HCT116 (cell line): ENCODE measurements around the gene HOXD11. TPM values are rescaled to one million over a fixed set of nuclear protein-coding genes. Genes with fewer than 3 reads are reported as not detected.

Experiments used
- ATAC-seq: fragments of 200-7000 bp; cut with Tn5 transposase; 2 replicates; pipeline ENCODE4 v1.9.1; 2020; ENCODE audit warnings: mild to moderate bottlenecking, moderate library complexity
- BruUV-seq: library from RNA; stranded (reverse); fragments of 400-500 nt; replicated peaks from 2 replicates; lab custom pipeline; 2021; lab: Mats Ljungman, UMichigan
- CTCF ChIA-PET: fragments of 300-600 bp; sonication (Branson Sonifier 250); formaldehyde crosslinking; loops from one replicate; lab custom pipeline; 2021; ENCODE audit warnings: antibody characterized with exemption; lab: Charles Lee
- POLR2A ChIA-PET: fragments of 300-600, 350-600 bp; sonication (Branson Sonifier 250); formaldehyde crosslinking; loops from one replicate; lab custom pipeline; 2021; ENCODE audit warnings: antibody characterized with exemption; lab: Charles Lee
- RAD21 ChIA-PET, 2 experiments: fragments of 300-600 bp; sonication (Branson Sonifier 250); formaldehyde crosslinking; loops; one replicate each; lab custom pipeline; 2023; ENCODE audit warnings: low total read pairs in 2 of 2; ENCODE audit not compliant: uncharacterized antibody in 2 of 2, unreplicated experiment in 2 of 2, low non-redundant PET in 1 of 2; lab: Charles Lee
- DNase-seq: peaks from one replicate; pipeline ENCODE4 v3.0.0-alpha.2; 2010; ENCODE audit warnings: low read depth, low spot score
- H2AFZ ChIP-seq: fragments of 200-600 bp; shearing (Covaris generic), sonication (generic); 2 replicates; pipeline ENCODE4 v1.6.1; 2017; ENCODE audit warnings: low read depth, mixed run types, mixed read lengths, antibody characterized with exemption, low read length; ENCODE audit not compliant: poor library complexity, severe bottlenecking
- H3K27ac ChIP-seq: 2 replicates; pipeline ENCODE4 v1.5.1; 2012; ENCODE audit warnings: low read depth, low read length
- H3K27me3 ChIP-seq: fragments of 200-600 bp; sonication (generic); 2 replicates; pipeline ENCODE4 v1.6.1; 2016; ENCODE audit warnings: mixed run types, low read length, mixed read lengths; ENCODE audit not compliant: insufficient read depth
- H3K36me3 ChIP-seq, 2 experiments: fragments of 200-500 bp in 1 of 2; fragments of 200-600 bp in 1 of 2; sonication (Bioruptor generic) in 1 of 2; sonication (generic) in 1 of 2; 2 replicates each; pipeline versions ENCODE4 v1.5.1 to v1.6.1; 2014 to 2016; ENCODE audit warnings: low read length in 2 of 2, inconsistent platforms in 1 of 2, mixed read lengths in 1 of 2, mixed run types in 1 of 2; ENCODE audit not compliant: insufficient read depth in 2 of 2, control insufficient read depth in 1 of 2
- H3K4me1 ChIP-seq, 2 experiments: fragments of 200-600 bp in 1 of 2; sonication (generic) in 1 of 2; 2 replicates each; pipeline versions ENCODE4 v1.5.1 to v1.6.1; 2012 to 2017; ENCODE audit warnings: low read length in 2 of 2, inconsistent platforms in 1 of 2, mild to moderate bottlenecking in 1 of 2, mixed read lengths in 1 of 2, mixed run types in 1 of 2, moderate library complexity in 1 of 2; ENCODE audit not compliant: insufficient read depth in 2 of 2, control insufficient read depth in 1 of 2
- H3K4me2 ChIP-seq: fragments of 200-600 bp; sonication (generic); 2 replicates; pipeline ENCODE4 v1.6.1; 2017; ENCODE audit warnings: mixed run types, low read length, mixed read lengths
- H3K4me3 ChIP-seq, 2 experiments: fragments of 200-600 bp in 1 of 2; sonication (generic) in 1 of 2; replicated peaks in 1 of 2; 2 replicates each; pipeline ENCODE4 v1.5.1; 2011 to 2016; ENCODE audit warnings: low read length in 2 of 2, control low read depth in 1 of 2, low read depth in 1 of 2, mild to moderate bottlenecking in 1 of 2, mixed read lengths in 1 of 2, mixed run types in 1 of 2
- H3K79me2 ChIP-seq: fragments of 200-600 bp; sonication (generic); 2 replicates; pipeline ENCODE4 v1.6.1; 2017; ENCODE audit warnings: mild to moderate bottlenecking, mixed run types, low read length, moderate library complexity, mixed read lengths; ENCODE audit not compliant: insufficient read depth
- H3K9ac ChIP-seq: fragments of 200-600 bp; sonication (generic); 2 replicates; pipeline ENCODE4 v1.6.1; 2016; ENCODE audit warnings: low read length, mixed read lengths
- H3K9me2 ChIP-seq: fragments of 200-600 bp; sonication (generic), shearing (Covaris generic); 2 replicates; pipeline ENCODE4 v1.6.1; 2017; ENCODE audit warnings: mixed run types, mild to moderate bottlenecking, moderate library complexity; ENCODE audit not compliant: insufficient read depth
- H3K9me3 ChIP-seq, 2 experiments: fragments of 200-500 bp in 1 of 2; fragments of 200-600 bp in 1 of 2; sonication (Bioruptor generic) in 1 of 2; sonication (generic) in 1 of 2; 2 replicates each; pipeline ENCODE4 v1.6.1; 2014 to 2017; ENCODE audit warnings: low read length in 2 of 2, mixed read lengths in 2 of 2, inconsistent platforms in 1 of 2, low read depth in 1 of 2, mild to moderate bottlenecking in 1 of 2, mixed run types in 1 of 2, moderate library complexity in 1 of 2; ENCODE audit not compliant: control insufficient read depth in 1 of 2, insufficient read depth in 1 of 2
- H4K20me1 ChIP-seq: fragments of 200-600 bp; sonication (generic), shearing (Covaris generic); 2 replicates; pipeline ENCODE4 v1.6.1; 2017; ENCODE audit warnings: mixed run types, mild to moderate bottlenecking, moderate library complexity; ENCODE audit not compliant: insufficient read depth
- CEBPB ChIP-seq: IDR thresholded peaks from 2 replicates; pipeline ENCODE4 v1.6.1; 2012; ENCODE audit warnings: low read depth
- EGR1 ChIP-seq: IDR thresholded peaks from 2 replicates; pipeline ENCODE4 v1.6.1; 2012; ENCODE audit warnings: low read depth
- ELF1 ChIP-seq: IDR thresholded peaks from 2 replicates; pipeline ENCODE4 v1.6.1; 2012; ENCODE audit warnings: low read depth, borderline replicate concordance
- EZH2phosphoT487 ChIP-seq: fragments of 200-600 bp; IDR thresholded peaks from 2 replicates; pipeline ENCODE4 v1.6.1; 2018; ENCODE audit warnings: antibody characterized with exemption, borderline replicate concordance
- FOSL1 ChIP-seq: IDR thresholded peaks from 2 replicates; pipeline ENCODE4 v1.6.1; 2012; ENCODE audit warnings: low read depth
- JUND ChIP-seq: IDR thresholded peaks from 2 replicates; pipeline ENCODE4 v1.6.1; 2012
- RAD21 ChIP-seq: IDR thresholded peaks from 2 replicates; pipeline ENCODE4 v1.6.1; 2012; ENCODE audit warnings: low read depth, mild to moderate bottlenecking
- SIN3A ChIP-seq: IDR thresholded peaks from 2 replicates; pipeline ENCODE4 v1.6.1; 2012; ENCODE audit warnings: low read depth
- SP1 ChIP-seq: IDR thresholded peaks from 2 replicates; pipeline ENCODE4 v1.6.1; 2012; ENCODE audit warnings: low read depth
- TCF7L2 ChIP-seq: IDR thresholded peaks from 2 replicates; pipeline ENCODE4 v1.7.0; 2011; ENCODE audit warnings: borderline replicate concordance, inconsistent platforms; ENCODE audit not compliant: insufficient read depth, insufficient read length; ENCODE audit errors: extremely low read depth
- YY1 ChIP-seq: IDR thresholded peaks from 2 replicates; pipeline ENCODE4 v1.6.1; 2011; ENCODE audit warnings: low read length, low read depth, moderate library complexity, mild to moderate bottlenecking; ENCODE audit not compliant: insufficient replicate concordance; ENCODE audit errors: extremely low read depth
- ZFX ChIP-seq: fragments of 450-650 bp; IDR thresholded peaks from 2 replicates; pipeline ENCODE4 v1.6.1; 2017
- ZNF274 ChIP-seq: fragments of 200-500 bp; sonication (Bioruptor generic); IDR thresholded peaks from 2 replicates; pipeline ENCODE4 v1.6.1; 2014; ENCODE audit warnings: mild to moderate bottlenecking, low read depth, low read length, inconsistent platforms
- intact Hi-C: fragments of 100-400 bp; cut with micrococcal nuclease; formaldehyde crosslinking; loops from 2 replicates; pipeline ENCODE4 v1.10.0; 2022
- total RNA-seq: library from RNA; stranded (reverse); gene quantifications from one replicate; pipeline ENCODE4 v1.2.1, GENCODE V29; 2021; ENCODE audit not compliant: unreplicated experiment
- TF ChIP-seq, protein P1 (sequence below): IDR thresholded peaks from 2 replicates; pipeline ENCODE4 v1.6.1; 2012; ENCODE audit warnings: low read depth
- TF ChIP-seq, protein P2 (sequence below): IDR thresholded peaks from 2 replicates; pipeline ENCODE4 v1.6.1; 2012
- TF ChIP-seq, protein P3 (sequence below): IDR thresholded peaks from 2 replicates; pipeline ENCODE4 v1.6.1; 2011; ENCODE audit warnings: mild to moderate bottlenecking, low read length, moderate library complexity; ENCODE audit not compliant: insufficient replicate concordance; ENCODE audit errors: extremely low read depth
- TF ChIP-seq, protein P4 (sequence below), 3 experiments: fragments of 200-600 bp in 1 of 3; sonication (generic) in 1 of 3; IDR thresholded peaks in 2 of 3; conservative IDR thresholded peaks in 1 of 3; 2 replicates each; pipeline ENCODE4 v1.5.1; 2012 to 2017; ENCODE audit warnings: low read depth in 2 of 3, low read length in 2 of 3, antibody characterized with exemption in 1 of 3, borderline replicate concordance in 1 of 3, control low read depth in 1 of 3, mild to moderate bottlenecking in 1 of 3, mixed read lengths in 1 of 3, mixed run types in 1 of 3, moderate library complexity in 1 of 3; ENCODE audit not compliant: insufficient read depth in 1 of 3

HOXD11 gene
- total RNA-seq, 1 experiment from 2014 or later: not detected

DNA sequence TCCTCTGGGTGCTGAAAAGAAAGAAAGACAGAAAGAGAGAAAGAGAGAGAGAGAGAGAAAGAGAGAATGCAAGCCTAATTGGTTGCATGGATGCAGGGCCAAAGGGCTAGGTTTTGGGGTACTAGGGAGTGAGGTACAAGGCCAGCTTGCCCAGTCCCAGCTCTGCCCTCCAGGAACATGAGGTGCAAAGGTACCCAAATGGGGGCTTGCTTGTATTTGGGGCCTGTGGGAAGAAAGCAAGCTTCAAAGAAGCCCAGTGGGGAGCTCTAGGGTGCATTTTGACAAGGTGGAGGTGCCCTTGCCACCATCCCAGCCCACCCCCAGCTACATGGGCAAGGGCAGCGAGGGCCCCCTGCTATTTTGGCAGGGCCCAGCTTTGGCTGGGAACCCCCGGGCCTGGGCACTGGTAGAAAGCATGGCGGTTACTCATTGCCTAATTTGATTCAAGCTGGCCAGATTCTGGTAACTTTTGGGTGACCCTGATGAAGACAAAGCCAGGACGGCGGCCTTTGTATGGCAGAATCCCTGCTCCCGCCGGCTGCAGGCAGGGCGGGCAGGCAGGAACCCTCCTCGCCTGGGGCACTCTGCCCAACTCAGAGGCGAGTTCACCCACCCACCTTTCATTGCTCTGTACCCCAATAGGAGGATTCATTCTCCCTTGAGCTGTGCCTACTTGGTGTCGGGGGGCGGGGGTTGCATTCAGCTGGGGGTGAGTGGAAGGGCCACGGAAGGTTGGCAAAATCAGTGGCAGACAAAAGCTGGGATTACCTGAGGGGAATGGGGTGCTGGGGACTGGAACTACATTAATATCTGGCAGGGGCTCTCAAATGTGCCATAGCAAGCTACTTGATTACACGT, 43.7 kb downstream of the HOXD11 start:
- H3K36me3 ChIP-seq: no peaks in the 10 kb centered on the region
- H3K4me1 ChIP-seq: no peaks in the 10 kb centered on the region
- no peaks in the 10 kb centered on the region for H4K20me1 ChIP-seq
- ChIA-PET RAD21 (no interaction called here), CTCF (no interaction called here), POLR2A (no interaction called here)
- no peaks in the 10 kb centered on the region for H3K9me2 ChIP-seq
- no peaks in the 10 kb centered on the region for H3K27me3 ChIP-seq
- ATAC-seq (no peak), DNase-seq (no peak)
- no peaks in the 10 kb centered on the region for H3K9me3 ChIP-seq
- H3K79me2 ChIP-seq: no peaks in the 10 kb centered on the region
- no peak overlapping the region for H3K4me3 ChIP-seq
- intact Hi-C loops: no loop called here
- TF ChIP-seq, protein P1, sequence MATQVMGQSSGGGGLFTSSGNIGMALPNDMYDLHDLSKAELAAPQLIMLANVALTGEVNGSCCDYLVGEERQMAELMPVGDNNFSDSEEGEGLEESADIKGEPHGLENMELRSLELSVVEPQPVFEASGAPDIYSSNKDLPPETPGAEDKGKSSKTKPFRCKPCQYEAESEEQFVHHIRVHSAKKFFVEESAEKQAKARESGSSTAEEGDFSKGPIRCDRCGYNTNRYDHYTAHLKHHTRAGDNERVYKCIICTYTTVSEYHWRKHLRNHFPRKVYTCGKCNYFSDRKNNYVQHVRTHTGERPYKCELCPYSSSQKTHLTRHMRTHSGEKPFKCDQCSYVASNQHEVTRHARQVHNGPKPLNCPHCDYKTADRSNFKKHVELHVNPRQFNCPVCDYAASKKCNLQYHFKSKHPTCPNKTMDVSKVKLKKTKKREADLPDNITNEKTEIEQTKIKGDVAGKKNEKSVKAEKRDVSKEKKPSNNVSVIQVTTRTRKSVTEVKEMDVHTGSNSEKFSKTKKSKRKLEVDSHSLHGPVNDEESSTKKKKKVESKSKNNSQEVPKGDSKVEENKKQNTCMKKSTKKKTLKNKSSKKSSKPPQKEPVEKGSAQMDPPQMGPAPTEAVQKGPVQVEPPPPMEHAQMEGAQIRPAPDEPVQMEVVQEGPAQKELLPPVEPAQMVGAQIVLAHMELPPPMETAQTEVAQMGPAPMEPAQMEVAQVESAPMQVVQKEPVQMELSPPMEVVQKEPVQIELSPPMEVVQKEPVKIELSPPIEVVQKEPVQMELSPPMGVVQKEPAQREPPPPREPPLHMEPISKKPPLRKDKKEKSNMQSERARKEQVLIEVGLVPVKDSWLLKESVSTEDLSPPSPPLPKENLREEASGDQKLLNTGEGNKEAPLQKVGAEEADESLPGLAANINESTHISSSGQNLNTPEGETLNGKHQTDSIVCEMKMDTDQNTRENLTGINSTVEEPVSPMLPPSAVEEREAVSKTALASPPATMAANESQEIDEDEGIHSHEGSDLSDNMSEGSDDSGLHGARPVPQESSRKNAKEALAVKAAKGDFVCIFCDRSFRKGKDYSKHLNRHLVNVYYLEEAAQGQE: no peak
- no peak for TF ChIP-seq RAD21
- TF ChIP-seq ZFX: no peak
- TF ChIP-seq, protein P2, sequence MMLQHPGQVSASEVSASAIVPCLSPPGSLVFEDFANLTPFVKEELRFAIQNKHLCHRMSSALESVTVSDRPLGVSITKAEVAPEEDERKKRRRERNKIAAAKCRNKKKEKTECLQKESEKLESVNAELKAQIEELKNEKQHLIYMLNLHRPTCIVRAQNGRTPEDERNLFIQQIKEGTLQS: no peak
- TF ChIP-seq YY1: no peak
- TF ChIP-seq ELF1: no peak
- TF ChIP-seq JUND: no peak
- no peak for TF ChIP-seq EZH2phosphoT487
- TF ChIP-seq SP1: no peak
- no peak for TF ChIP-seq CEBPB
- TF ChIP-seq, protein P3, sequence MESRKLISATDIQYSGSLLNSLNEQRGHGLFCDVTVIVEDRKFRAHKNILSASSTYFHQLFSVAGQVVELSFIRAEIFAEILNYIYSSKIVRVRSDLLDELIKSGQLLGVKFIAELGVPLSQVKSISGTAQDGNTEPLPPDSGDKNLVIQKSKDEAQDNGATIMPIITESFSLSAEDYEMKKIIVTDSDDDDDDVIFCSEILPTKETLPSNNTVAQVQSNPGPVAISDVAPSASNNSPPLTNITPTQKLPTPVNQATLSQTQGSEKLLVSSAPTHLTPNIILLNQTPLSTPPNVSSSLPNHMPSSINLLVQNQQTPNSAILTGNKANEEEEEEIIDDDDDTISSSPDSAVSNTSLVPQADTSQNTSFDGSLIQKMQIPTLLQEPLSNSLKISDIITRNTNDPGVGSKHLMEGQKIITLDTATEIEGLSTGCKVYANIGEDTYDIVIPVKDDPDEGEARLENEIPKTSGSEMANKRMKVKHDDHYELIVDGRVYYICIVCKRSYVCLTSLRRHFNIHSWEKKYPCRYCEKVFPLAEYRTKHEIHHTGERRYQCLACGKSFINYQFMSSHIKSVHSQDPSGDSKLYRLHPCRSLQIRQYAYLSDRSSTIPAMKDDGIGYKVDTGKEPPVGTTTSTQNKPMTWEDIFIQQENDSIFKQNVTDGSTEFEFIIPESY: no peak
- no peak for TF ChIP-seq EGR1
- TF ChIP-seq, protein P4, sequence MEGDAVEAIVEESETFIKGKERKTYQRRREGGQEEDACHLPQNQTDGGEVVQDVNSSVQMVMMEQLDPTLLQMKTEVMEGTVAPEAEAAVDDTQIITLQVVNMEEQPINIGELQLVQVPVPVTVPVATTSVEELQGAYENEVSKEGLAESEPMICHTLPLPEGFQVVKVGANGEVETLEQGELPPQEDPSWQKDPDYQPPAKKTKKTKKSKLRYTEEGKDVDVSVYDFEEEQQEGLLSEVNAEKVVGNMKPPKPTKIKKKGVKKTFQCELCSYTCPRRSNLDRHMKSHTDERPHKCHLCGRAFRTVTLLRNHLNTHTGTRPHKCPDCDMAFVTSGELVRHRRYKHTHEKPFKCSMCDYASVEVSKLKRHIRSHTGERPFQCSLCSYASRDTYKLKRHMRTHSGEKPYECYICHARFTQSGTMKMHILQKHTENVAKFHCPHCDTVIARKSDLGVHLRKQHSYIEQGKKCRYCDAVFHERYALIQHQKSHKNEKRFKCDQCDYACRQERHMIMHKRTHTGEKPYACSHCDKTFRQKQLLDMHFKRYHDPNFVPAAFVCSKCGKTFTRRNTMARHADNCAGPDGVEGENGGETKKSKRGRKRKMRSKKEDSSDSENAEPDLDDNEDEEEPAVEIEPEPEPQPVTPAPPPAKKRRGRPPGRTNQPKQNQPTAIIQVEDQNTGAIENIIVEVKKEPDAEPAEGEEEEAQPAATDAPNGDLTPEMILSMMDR (IDR thresholded peaks at IDR 0.05 in 2 of 3, conservative IDR thresholded peaks at IDR 0.05 in 1 of 3; ENCODE audit: borderline replicate concordance in 1 of 3, insufficient read depth in 1 of 3, low read depth in 2 of 3, low read length in 2 of 3): no peak
- TF ChIP-seq TCF7L2: no peak
- no peak for TF ChIP-seq FOSL1
- no peak for TF ChIP-seq ZNF274
- TF ChIP-seq SIN3A: no peak
- no peak overlapping the region for H2AFZ ChIP-seq
- no peak overlapping the region for H3K4me2 ChIP-seq
- H3K9ac ChIP-seq: no peak overlapping the region
- BruUV-seq: no TSS peak
- no peak overlapping the region for H3K27ac ChIP-seq
